MM.1S (cell line): ENCODE results near the gene OGT.

ENCODE experiments used
- DNase-seq: peaks from one replicate; pipeline ENCODE4 v3.0.0-alpha.2; 2015
- H2AFZ ChIP-seq: fragments of 300-600 bp; sonication (generic); 2 replicates; pipeline ENCODE4 v1.6.0; 2016; ENCODE audit warnings: antibody characterized with exemption, low read length
- H3F3A ChIP-seq: fragments of 300-600 bp; sonication (generic); 2 replicates; pipeline ENCODE4 v1.6.1; 2016; ENCODE audit warnings: mild to moderate bottlenecking, antibody characterized with exemption, low read length, moderate library complexity, mixed read lengths; ENCODE audit not compliant: insufficient read depth
- H3K27ac ChIP-seq: fragments of 300-600 bp; sonication (generic); 2 replicates; pipeline ENCODE4 v1.5.1; 2016; ENCODE audit warnings: mild to moderate bottlenecking, low read length
- H3K27me3 ChIP-seq: fragments of 300-600 bp; sonication (generic); replicated peaks from 2 replicates; pipeline ENCODE4 v1.6.0; 2016; ENCODE audit warnings: low read length; ENCODE audit not compliant: insufficient read depth
- H3K36me3 ChIP-seq: fragments of 300-600 bp; sonication (generic); replicated peaks from 2 replicates; pipeline ENCODE4 v1.6.1; 2016; ENCODE audit warnings: mild to moderate bottlenecking, low read length, mixed read lengths; ENCODE audit not compliant: insufficient read depth
- H3K4me1 ChIP-seq: fragments of 300-600 bp; sonication (generic); 2 replicates; pipeline ENCODE4 v1.6.1; 2016; ENCODE audit warnings: low read length, mixed read lengths
- H3K4me2 ChIP-seq: fragments of 300-600 bp; sonication (generic); 2 replicates; pipeline ENCODE4 v1.6.0; 2016; ENCODE audit warnings: low read depth, low read length
- H3K4me3 ChIP-seq: fragments of 300-600 bp; sonication (generic); 2 replicates; pipeline ENCODE4 v1.5.1; 2016; ENCODE audit warnings: low read length, mixed read lengths
- H3K79me2 ChIP-seq: fragments of 300-600 bp; sonication (generic); 2 replicates; pipeline ENCODE4 v1.6.1; 2016; ENCODE audit warnings: mixed run types, low read length, mixed read lengths
- H3K9ac ChIP-seq: fragments of 300-600 bp; sonication (generic); 2 replicates; pipeline ENCODE4 v1.6.1; 2016; ENCODE audit warnings: low read length, mixed read lengths
- H3K9me2 ChIP-seq: fragments of 300-600 bp; sonication (generic); replicated peaks from 2 replicates; pipeline ENCODE4 v1.6.1; 2016; ENCODE audit warnings: mild to moderate bottlenecking, low read length, mixed read lengths; ENCODE audit not compliant: insufficient read depth
- H3K9me3 ChIP-seq: fragments of 300-600 bp; sonication (generic); replicated peaks from 2 replicates; pipeline ENCODE4 v1.6.1; 2016; ENCODE audit warnings: mild to moderate bottlenecking, low read length, mixed read lengths; ENCODE audit not compliant: insufficient read depth
- H4K20me1 ChIP-seq: fragments of 300-600 bp; sonication (generic); 2 replicates; pipeline ENCODE4 v1.6.1; 2016; ENCODE audit warnings: mild to moderate bottlenecking, low read length, moderate library complexity, mixed read lengths; ENCODE audit not compliant: insufficient read depth
- CTCF ChIP-seq: fragments of 300-600 bp; sonication (generic); IDR thresholded peaks from 2 replicates; pipeline ENCODE4 v1.5.1; 2016; ENCODE audit warnings: antibody characterized with exemption, low read length, mixed read lengths
- EZH2 ChIP-seq: fragments of 300-600 bp; sonication (generic); optimal IDR thresholded peaks from 2 replicates; pipeline ENCODE3; 2017; ENCODE audit warnings: low read depth, mild to moderate bottlenecking, antibody characterized with exemption, low read length, mixed read lengths
- EZH2phosphoT487 ChIP-seq: fragments of 300-600 bp; sonication (generic); IDR thresholded peaks from 2 replicates; pipeline ENCODE4 v1.6.1; 2018; ENCODE audit warnings: antibody characterized with exemption, low read length

The OGT gene

DNA sequence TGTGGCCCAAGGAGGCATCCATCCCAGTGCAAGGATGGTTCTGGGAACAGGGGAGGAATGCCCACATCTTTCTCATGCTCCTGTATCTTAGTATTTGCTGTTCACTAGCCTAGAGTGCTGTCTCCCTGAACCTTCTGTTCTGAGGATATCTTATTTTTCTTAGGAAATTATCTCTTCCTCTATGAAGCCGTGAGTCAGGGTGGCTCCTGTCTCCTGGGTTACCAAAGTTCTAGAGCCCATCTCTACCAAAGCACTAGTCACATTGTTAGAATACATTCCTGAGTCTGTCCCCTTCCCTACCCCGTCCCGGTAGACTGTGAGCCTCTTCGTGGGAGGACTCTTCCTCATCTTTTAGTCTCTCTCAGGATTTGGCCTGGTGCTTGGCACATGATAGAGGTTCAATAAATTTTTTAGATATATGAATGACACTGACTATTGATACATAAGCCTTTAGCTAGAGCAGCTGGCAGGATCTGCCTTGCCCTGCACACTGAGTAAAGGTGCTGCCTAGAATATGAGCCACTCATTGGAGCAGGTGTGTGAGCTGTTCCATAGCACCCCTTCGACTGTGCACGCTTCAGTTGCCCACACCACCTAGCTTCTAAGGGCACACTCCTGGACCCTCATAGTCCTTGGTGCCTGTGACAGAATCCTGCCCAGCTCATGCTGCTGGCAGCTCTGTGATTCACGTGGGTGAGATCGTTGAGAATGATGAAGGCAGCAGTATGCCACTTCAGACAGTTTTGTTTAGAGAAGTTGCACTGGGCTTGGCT, 72.1 kb downstream of the OGT start:
- no peaks in the 10 kb centered on the region for H3K79me2 ChIP-seq
- no peak overlapping the region for H3K4me3 ChIP-seq
- no peaks in the 10 kb centered on the region; the same call in 1 of the 2 replicates for H3K4me1 ChIP-seq
- H3F3A ChIP-seq, result no peaks in the 10 kb centered on the region
- H3K9me3 ChIP-seq, result no peaks in the 10 kb centered on the region
- no peaks in the 10 kb centered on the region for H3K9me2 ChIP-seq
- no peak overlapping the region for H3K27ac ChIP-seq
- no peak for DNase-seq
- no peak overlapping the region for H3K9ac ChIP-seq
- no peaks in the 10 kb centered on the region for H4K20me1 ChIP-seq
- TF ChIP-seq CTCF, result no peak
- no peak for TF ChIP-seq EZH2phosphoT487
- no peak for TF ChIP-seq EZH2
- H3K4me2 ChIP-seq, result no peak overlapping the region
- H2AFZ ChIP-seq, result no peak overlapping the region
- no peaks in the 10 kb centered on the region for H3K27me3 ChIP-seq
- peaks cover 7% of the 10 kb centered on the region for H3K36me3 ChIP-seq

DNA sequence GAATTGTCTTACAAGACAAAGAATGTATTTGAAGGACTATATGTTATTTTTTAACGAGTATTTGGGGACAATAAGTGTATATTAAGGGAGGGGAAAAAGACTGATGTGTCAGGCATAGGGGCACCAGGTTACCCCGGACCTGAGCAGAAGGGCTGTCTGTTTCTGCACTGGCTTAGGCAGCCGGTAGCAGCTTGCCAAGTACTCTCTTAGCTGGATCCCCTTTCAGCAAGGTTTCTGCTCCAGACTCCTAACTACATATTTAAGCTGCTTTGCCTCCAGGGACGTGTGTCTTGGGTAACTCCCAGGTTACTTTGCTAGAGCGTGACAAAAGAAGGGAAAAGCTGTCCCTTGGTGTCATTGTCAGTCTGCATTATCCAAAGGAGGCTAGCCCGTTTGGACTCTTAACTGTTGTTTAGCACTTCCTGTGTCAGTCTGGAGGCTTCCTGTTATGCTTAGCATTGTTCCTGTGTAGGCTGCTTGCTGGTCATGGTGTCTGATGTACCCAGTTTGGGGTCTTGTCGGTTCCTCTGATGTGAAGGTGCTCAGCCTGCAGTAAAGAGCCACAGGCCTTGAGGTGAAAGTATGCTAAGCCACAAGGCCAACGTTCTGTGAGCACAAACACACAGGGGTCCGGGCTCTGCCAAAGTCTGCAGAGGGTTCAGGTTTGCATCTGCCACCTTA, 73.8 kb downstream of the OGT start:
- Histone ChIP-seq H3K79me2 (no peaks in the 10 kb centered on the region), H3K4me1 (no peaks in the 10 kb centered on the region; the same call in 1 of the 2 replicates), H3F3A (no peaks in the 10 kb centered on the region), H3K9me2 (no peaks in the 10 kb centered on the region), H3K9ac (no peak overlapping the region), H3K36me3 (peaks cover 7% of the 10 kb centered on the region), H3K27me3 (no peaks in the 10 kb centered on the region), H3K4me2 (no peak overlapping the region), H3K9me3 (no peaks in the 10 kb centered on the region), H3K27ac (no peak overlapping the region), H4K20me1 (no peaks in the 10 kb centered on the region), H3K4me3 (no peak overlapping the region), H2AFZ (no peak overlapping the region)
- DNase-seq, result no peak
- no peak for TF ChIP-seq CTCF
- TF ChIP-seq EZH2, result no peak
- TF ChIP-seq EZH2phosphoT487, result no peak

- no peaks in the 10 kb centered on the region for H3F3A ChIP-seq
- H3K9ac ChIP-seq, result no peak overlapping the region
- DNase-seq, result no peak
- H3K27ac ChIP-seq, result no peak overlapping the region
- H3K4me3 ChIP-seq, result no peak overlapping the region
- H4K20me1 ChIP-seq, result no peaks in the 10 kb centered on the region
- no peak overlapping the region for H3K4me2 ChIP-seq
- no peaks in the 10 kb centered on the region; the same call in 1 of the 2 replicates for H3K4me1 ChIP-seq
- no peaks in the 10 kb centered on the region for H3K9me3 ChIP-seq
- H2AFZ ChIP-seq, result no peak overlapping the region
- H3K9me2 ChIP-seq, result no peaks in the 10 kb centered on the region
- no peaks in the 10 kb centered on the region for H3K79me2 ChIP-seq
- H3K36me3 ChIP-seq, result peaks cover 7% of the 10 kb centered on the region
- TF ChIP-seq CTCF (no peak), EZH2phosphoT487 (no peak), EZH2 (no peak)
- H3K27me3 ChIP-seq, result no peaks in the 10 kb centered on the region
These were observed 74.6 kb downstream of the OGT start for GRCh38 chrX:71607488-71607887.
